HG02588 (cell line): ENCODE data around the gene MRPL34.
"Not testable (repeated sequence)": the region's sequence is repeated elsewhere in the genome, so short reads cannot be mapped to it uniquely, and the experiment has no call there.

Experiments used
- ATAC-seq: cut with Tn5 transposase; IDR thresholded peaks from one replicate; pipeline ENCODE4 v1.9.1; 2021; ENCODE audit warnings: mild to moderate bottlenecking, moderate library complexity; ENCODE audit not compliant: unreplicated experiment

The MRPL34 gene

DNA sequence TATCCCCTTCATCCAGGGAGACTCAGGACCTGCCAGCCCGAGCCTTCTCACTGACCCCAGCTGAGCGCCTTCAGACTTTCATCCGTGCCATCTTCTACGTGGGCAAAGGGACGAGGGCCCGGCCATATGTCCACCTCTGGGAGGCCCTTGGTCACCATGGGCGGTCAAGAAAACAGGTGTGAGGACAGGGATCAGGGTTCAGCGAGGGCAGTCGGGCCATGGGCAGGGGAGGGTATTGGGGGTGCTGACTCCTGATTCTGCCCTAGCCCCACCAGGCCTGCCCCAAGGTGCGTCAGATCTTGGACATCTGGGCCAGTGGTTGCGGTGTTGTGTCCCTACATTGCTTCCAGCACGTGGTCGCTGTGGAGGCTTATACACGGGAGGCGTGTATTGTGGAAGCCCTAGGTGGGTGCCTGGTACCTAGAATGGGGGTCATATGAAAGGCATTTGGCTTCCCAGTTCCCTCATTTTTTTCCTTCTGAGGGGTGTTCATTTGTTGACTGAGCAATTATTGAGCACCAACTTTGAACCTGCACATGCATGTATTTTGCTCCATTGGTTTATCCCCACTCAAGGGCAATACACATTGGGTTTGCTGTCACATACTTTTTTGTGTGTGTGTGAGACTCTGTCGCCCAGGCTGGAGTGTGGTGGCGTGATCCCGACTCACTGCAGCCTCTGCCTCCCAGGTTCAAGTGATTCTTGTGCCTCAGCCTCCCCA is 20.1 kb upstream of the MRPL34 start:
- no peak for ATAC-seq

- ATAC-seq = no peak
These were observed 19.4 kb upstream of the MRPL34 start for GRCh38 chr19:17286263-17286662.

- no peak for ATAC-seq
These were observed 18.9 kb upstream of the MRPL34 start for GRCh38 chr19:17286752-17287151.

DNA sequence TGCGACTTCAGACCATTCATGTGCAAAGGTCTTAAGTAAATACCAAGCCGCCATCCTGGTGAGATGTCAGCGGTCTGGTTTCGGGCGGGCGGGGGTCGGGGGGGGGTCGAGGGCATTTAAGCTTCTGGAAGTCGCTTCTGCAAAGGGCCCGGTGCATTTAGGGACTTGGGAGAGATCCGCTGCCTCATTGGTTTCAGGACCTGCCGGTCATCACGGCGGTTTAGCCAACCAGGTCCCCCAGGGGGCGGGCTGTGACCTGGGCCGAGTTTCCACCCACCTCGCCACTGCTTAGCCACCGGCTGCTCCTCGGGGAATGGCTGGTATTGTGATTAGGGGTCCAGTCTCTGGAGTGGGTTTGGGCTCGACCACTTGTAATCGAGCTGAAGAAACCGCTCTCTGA is 16.2 kb upstream of the MRPL34 start:
- ATAC-seq = no peak

GRCh38 chr19:17292301-17293074 is 13.2 kb upstream of the MRPL34 start:
- ATAC-seq = peak; percentile 70

- ATAC-seq = no peak
These were observed 12.1 kb upstream of the MRPL34 start for GRCh38 chr19:17293605-17294004.

GRCh38 chr19:17294051-17294891 is 11.4 kb upstream of the MRPL34 start:
- no peak for ATAC-seq

DNA sequence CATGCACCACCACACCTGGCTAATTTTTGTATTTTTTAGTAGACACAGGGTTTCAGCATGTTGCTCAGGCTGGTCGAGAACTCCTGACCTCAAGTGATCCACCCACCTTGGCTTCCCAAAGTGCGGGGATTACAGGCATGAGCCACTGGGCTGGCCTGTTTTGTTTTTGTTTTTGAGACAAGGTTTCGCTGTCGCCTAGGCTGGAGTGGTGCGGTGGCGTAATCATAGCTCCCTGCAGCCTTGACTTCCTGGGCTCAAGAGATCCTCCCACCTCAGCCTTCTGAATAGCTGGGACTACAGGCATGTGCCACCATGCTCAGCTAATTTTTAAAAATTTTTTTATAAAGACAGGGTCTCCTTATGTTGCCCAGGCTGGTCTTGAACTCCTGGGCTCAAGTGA is 10.1 kb upstream of the MRPL34 start:
- not testable (repeated sequence) for ATAC-seq

DNA sequence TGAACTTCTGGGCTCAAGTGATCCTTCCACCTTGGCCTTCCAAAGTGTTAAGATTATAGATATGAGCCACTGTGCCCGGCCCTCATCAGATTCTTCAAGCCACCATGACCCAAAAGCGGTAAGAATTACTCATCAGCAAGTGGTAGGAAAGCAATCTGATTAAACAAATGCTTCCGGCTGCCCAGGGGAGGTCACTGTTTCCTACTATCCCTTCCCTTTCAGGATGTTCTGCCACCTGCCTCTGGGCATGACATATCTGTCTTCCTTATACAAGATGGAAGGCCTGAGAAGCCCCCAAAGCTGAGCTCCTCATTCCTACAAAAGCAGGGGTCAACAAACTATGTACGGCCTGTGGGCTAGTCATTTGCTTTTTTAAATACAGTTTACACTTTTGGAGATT is 9.4 kb upstream of the MRPL34 start:
- no peak for ATAC-seq

DNA sequence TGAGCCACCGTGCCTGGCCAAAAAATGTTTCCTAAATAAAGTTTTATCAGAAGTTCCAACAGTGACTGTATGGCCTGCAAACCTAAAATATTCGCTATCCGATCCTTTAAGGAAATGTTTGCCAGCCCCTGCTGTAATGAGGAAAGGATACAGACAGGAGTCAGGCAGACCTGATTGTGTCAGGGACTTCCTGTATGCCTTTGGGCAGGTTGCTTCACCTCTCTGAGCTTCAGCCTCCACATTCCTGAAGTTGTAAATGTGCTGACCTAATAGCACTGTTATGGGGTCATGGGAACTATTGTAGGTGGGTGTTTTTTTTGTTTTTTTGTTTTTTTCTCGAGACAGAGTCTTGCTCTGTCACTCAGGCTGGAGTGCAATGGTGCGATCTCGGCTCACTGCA is 8.7 kb upstream of the MRPL34 start:
- no peak for ATAC-seq

GRCh38 chr19:17300992-17301619 is 4.6 kb upstream of the MRPL34 start:
- ATAC-seq = no peak

DNA sequence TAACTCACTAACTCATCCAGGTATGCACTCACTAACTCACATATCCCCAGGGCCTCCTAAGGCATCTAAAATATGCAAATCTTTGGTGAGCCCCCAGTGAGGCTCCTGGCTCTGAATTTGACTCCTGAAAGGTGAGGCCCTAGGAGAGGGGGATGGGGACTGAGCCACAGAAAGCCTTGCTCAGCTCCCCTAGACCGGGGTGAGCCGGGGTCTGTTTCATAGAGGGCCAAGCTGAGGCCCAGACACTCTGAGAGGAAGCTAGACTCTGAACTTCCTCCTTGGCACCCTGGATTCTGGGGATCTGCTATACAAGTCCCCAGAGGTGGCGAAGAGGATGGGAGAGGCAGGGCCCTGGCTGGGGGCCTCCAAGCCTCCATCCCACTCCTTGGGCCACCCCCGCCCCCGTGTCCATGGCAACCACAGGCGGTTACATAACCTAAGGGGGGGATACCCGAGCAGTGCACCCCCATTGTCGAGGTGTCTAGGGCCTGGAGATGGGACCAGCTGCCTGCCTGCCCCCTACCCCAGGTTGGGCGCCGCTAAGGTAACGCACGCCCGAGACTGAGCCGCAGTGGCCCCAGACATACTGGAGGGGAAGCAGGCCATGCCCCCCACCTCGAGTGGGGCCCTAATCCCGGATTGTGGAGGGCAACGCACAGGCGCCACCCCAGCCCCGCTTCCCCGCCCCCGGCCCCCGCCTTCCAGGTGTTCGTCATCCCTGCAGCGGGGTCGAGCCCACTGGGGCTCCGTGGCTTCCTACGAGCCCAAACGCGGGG is 3.1 kb upstream of the MRPL34 start:
- ATAC-seq = no peak

- peak; percentile 61 for ATAC-seq
These were observed 2.3 kb upstream of the MRPL34 start, which contains the start of gene ABHD8 for GRCh38 chr19:17303167-17303939. Gene ABHD8 (minus strand): TSS chr19:17303425. CDS start chr19:17301616, 1,809 bp downstream.

DNA sequence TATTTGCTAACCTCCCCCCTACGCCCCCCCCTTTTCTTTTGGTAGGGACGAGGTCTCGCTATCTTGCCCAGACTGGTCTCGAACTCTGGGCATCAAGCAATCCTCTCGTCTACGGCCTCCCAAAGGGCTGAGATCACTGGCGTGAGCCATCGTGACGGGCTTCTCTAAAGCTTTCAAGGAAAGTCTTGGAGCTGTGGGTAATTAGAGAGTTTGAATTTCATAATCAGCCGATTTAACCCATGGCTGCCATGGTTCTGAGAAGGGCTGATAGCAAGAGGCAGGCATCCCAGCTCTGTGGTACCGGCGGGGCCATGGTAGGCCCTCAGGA is 1.8 kb upstream of the MRPL34 start:
- ATAC-seq = no peak

- no peak for ATAC-seq
These were observed 1.1 kb upstream of the MRPL34 start for GRCh38 chr19:17304386-17305215.

DNA sequence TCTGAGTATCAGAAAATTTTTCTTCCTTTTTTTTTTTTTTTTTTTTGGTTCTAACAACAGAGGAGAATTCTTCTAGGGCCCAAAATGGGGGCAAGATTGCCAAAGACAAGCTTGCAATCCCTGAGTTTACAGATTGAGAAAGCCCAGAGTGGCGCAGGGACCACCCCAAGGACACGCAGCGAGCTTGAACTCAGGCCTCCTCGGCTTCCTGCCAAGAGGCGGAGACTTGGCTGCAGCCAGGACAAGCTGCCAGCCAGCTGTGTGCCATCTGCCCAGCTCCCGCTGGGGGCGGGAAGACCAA is 506 bp upstream of the MRPL34 start:
- no peak for ATAC-seq

GRCh38 chr19:17306285-17306714 is 628 bp downstream of the MRPL34 start:
- ATAC-seq = no peak

DNA sequence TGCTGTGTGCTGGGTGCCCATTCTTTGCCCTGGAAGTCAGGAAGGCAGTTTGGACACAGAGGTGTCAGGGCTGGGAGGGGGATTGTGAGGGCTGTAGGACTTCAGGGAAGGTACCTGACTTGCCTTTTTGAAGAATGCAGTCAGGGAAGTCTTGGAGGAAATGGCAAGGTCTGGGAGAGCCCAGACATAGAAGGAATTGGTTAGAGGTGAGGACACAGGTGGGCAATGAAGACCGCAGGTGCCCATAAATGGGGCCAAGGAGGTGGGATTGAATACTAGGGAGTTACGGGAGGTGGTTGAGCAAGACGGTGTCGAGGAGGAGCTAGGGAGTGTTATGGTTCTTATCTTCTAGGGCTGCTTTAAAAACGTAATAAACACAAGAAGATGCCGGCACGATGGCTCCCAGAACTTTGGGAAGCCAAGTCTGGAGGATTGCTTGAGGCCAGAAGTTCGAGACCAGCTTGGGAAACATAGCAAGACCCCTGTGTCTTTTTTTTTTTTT is 2.3 kb downstream of the MRPL34 start:
- ATAC-seq = no peak
